NAMALWA (cell line): ENCODE data around the gene MSL3B.
A peak's percentile ranks its signal among the peaks of the same experiment; 100 is the strongest.

Experiments used
- DNase-seq: peaks from one replicate; pipeline ENCODE4 v3.0.0-alpha.2; 2015; ENCODE audit warnings: low spot score

The MSL3B gene

GRCh38 chr2:233832869-233833311 is 35.3 kb downstream of the MSL3B start:
- DNase-seq: peak; percentile 65

GRCh38 chr2:233832414-233832813 is 35.8 kb downstream of the MSL3B start:
- DNase-seq: no peak

GRCh38 chr2:233831861-233832260 is 36.3 kb downstream of the MSL3B start:
- DNase-seq: no peak

- peak; percentile 80 for DNase-seq
Observed at GRCh38 chr2:233831011-233831721, 37.0 kb downstream of the MSL3B start.

GRCh38 chr2:233830111-233830802 is 37.9 kb downstream of the MSL3B start:
- no peak for DNase-seq

- no peak for DNase-seq
Observed at GRCh38 chr2:233829193-233830110, 38.7 kb downstream of the MSL3B start.

GRCh38 chr2:233828546-233829192 is 39.5 kb downstream of the MSL3B start:
- DNase-seq: no peak

- no peak for DNase-seq
Observed at GRCh38 chr2:233824373-233824772, 43.8 kb downstream of the MSL3B start.

GRCh38 chr2:233823731-233824121 is 44.5 kb downstream of the MSL3B start:
- no peak for DNase-seq

GRCh38 chr2:233822781-233823730 is 45.1 kb downstream of the MSL3B start:
- no peak for DNase-seq

GRCh38 chr2:233822101-233822771 is 46.0 kb downstream of the MSL3B start:
- no peak for DNase-seq

- DNase-seq: no peak
Observed at GRCh38 chr2:233821709-233822100, 46.5 kb downstream of the MSL3B start.

- DNase-seq: no peak
Observed at GRCh38 chr2:233821196-233821595, 47.0 kb downstream of the MSL3B start.

GRCh38 chr2:233820774-233821105 is 47.4 kb downstream of the MSL3B start:
- no peak for DNase-seq

- DNase-seq: no peak
Observed at GRCh38 chr2:233819884-233820773, 48.1 kb downstream of the MSL3B start.

GRCh38 chr2:233818639-233819621 is 49.3 kb downstream of the MSL3B start:
- no peak for DNase-seq

- no peak for DNase-seq
Observed at GRCh38 chr2:233817995-233818638, 50.1 kb downstream of the MSL3B start.
